GM12878 (cell line): ENCODE measurements around the gene CCDC6. TPM values are rescaled to one million over a fixed set of nuclear protein-coding genes. Genes with fewer than 3 reads are reported as not detected.

Experiments
- ATAC-seq: fragments of 200-7000 bp; cut with Tn5 transposase; 3 replicates; pipeline ENCODE4 v1.9.1; 2020; ENCODE audit warnings: mild to moderate bottlenecking, moderate library complexity
- BruUV-seq: library from RNA; stranded (reverse); fragments of 400-500 nt; replicated peaks from 2 replicates; lab custom pipeline; 2021; lab: Mats Ljungman, UMichigan
- CTCF ChIA-PET: fragments of 300-600 bp; sonication (Branson Sonifier 250); formaldehyde crosslinking; extraction: SDS; loops from one replicate; lab custom pipeline; 2021; ENCODE audit warnings: inconsistent platforms; lab: Yijun Ruan, JAX
- POLR2A ChIA-PET: fragments of 350-600 bp; formaldehyde crosslinking; extraction: SDS; loops from one replicate; lab custom pipeline; 2021; ENCODE audit warnings: inconsistent platforms; lab: Charles Lee
- RAD21 ChIA-PET: fragments of 300-600 bp; sonication (Branson Sonifier 250); formaldehyde crosslinking; loops from one replicate; lab custom pipeline; 2023; ENCODE audit warnings: antibody characterized with exemption; ENCODE audit not compliant: unreplicated experiment; lab: Charles Lee
- SMC1A ChIA-PET: fragments of 300-600 bp; sonication (Branson Sonifier 250); formaldehyde crosslinking; loops from one replicate; lab custom pipeline; 2023; ENCODE audit not compliant: unreplicated experiment, uncharacterized antibody; lab: Charles Lee
- DNase-seq: peaks from one replicate; pipeline ENCODE4 v3.0.0-alpha.2; 2011; ENCODE audit warnings: low read depth, low spot score
- FAIRE-seq: peaks from 3 replicates; lab custom pipeline; 2011; peaks lifted over from hg19 to GRCh38; lab: Jason Lieb, UNC
- H2AFZ ChIP-seq: 2 replicates; pipeline ENCODE4 v1.6.0; 2011; ENCODE audit warnings: low read depth, low read length, control low read depth; ENCODE audit not compliant: control insufficient read depth
- H3K27ac ChIP-seq: 2 replicates; pipeline ENCODE4 v1.5.1; 2011; ENCODE audit warnings: control low read depth; ENCODE audit not compliant: control insufficient read depth, insufficient read depth
- H3K27me3 ChIP-seq, 2 experiments: replicated peaks in 1 of 2; 2 replicates each; pipeline versions ENCODE4 v1.6.0 to v1.6.1; 2011; ENCODE audit warnings: low read length in 1 of 2; ENCODE audit not compliant: control insufficient read depth in 2 of 2, insufficient read depth in 2 of 2
- H3K36me3 ChIP-seq, 2 experiments: 2 replicates each; pipeline ENCODE4 v1.5.1; 2011; ENCODE audit warnings: low read length in 1 of 2; ENCODE audit not compliant: control insufficient read depth in 2 of 2, insufficient read depth in 2 of 2
- H3K4me1 ChIP-seq: 2 replicates; pipeline ENCODE4 v1.6.1; 2011; ENCODE audit warnings: mild to moderate bottlenecking, low read length, moderate library complexity, mixed read lengths; ENCODE audit not compliant: control insufficient read depth, insufficient read depth
- H3K4me2 ChIP-seq: 2 replicates; pipeline ENCODE4 v1.6.0; 2011; ENCODE audit warnings: control low read depth; ENCODE audit not compliant: control insufficient read depth, insufficient read depth
- H3K4me3 ChIP-seq: fragments of 200-600 bp; sonication (generic); 2 replicates; pipeline ENCODE4 v1.5.1; 2016
- H3K79me2 ChIP-seq: 2 replicates; pipeline ENCODE4 v1.6.0; 2011; ENCODE audit warnings: low read length; ENCODE audit not compliant: control insufficient read depth, insufficient read depth
- H3K9ac ChIP-seq: 2 replicates; pipeline ENCODE4 v1.8.0; 2011; ENCODE audit warnings: low read length, control low read depth, mixed read lengths; ENCODE audit not compliant: control insufficient read depth, insufficient read depth
- H3K9me3 ChIP-seq: replicated peaks from 3 replicates; pipeline ENCODE4 v1.5.1; 2011; ENCODE audit warnings: mild to moderate bottlenecking, low read length; ENCODE audit not compliant: control insufficient read depth, insufficient read depth
- H4K20me1 ChIP-seq: 2 replicates; pipeline ENCODE4 v1.6.0; 2011; ENCODE audit not compliant: control insufficient read depth, insufficient read depth
- CTCF ChIP-seq, 3 experiments: IDR thresholded peaks in 2 of 3; conservative IDR thresholded peaks in 1 of 3; 2 replicates each; pipeline ENCODE4 v1.5.1; 2011; ENCODE audit warnings: low read depth in 3 of 3, low read length in 3 of 3, mild to moderate bottlenecking in 3 of 3, control low read depth in 2 of 3, moderate library complexity in 2 of 3, inconsistent platforms in 1 of 3, mixed read lengths in 1 of 3; ENCODE audit not compliant: control insufficient read depth in 2 of 3, insufficient read depth in 1 of 3; ENCODE audit errors: extremely low read depth in 1 of 3
- ETV6 ChIP-seq, 2 experiments: fragments of 450-650 bp in 1 of 2; IDR thresholded peaks in 1 of 2; conservative IDR thresholded peaks in 1 of 2; 2 replicates each; pipeline ENCODE4 v1.6.1; 2014; ENCODE audit warnings: antibody characterized with exemption in 1 of 2, borderline replicate concordance in 1 of 2, low read depth in 1 of 2, mild to moderate bottlenecking in 1 of 2, moderate library complexity in 1 of 2
- MLLT1 ChIP-seq: fragments of 450-650 bp; IDR thresholded peaks from 2 replicates; pipeline ENCODE4 v1.6.1; 2016; ENCODE audit warnings: mild to moderate bottlenecking
- NFYA ChIP-seq: IDR thresholded peaks from 2 replicates; pipeline ENCODE4 v1.6.1; 2011; ENCODE audit warnings: low read depth, mild to moderate bottlenecking, low read length, improper control_type of control experiment, borderline replicate concordance
- PAX8 ChIP-seq: fragments of 450-650 bp; IDR thresholded peaks from 2 replicates; pipeline ENCODE4 v1.6.1; 2017; ENCODE audit warnings: mild to moderate bottlenecking, moderate library complexity
- PKNOX1 ChIP-seq: fragments of 450-650 bp; IDR thresholded peaks from 2 replicates; pipeline ENCODE4 v1.6.1; 2016; ENCODE audit warnings: mild to moderate bottlenecking
- POLR2AphosphoS2 ChIP-seq: IDR thresholded peaks from 2 replicates; pipeline ENCODE4 v1.6.1; 2011; ENCODE audit warnings: low read depth, mild to moderate bottlenecking, low read length, improper control_type of control experiment, moderate library complexity
- RAD51 ChIP-seq: fragments of 450-650 bp; IDR thresholded peaks from 2 replicates; pipeline ENCODE4 v1.6.1; 2016; ENCODE audit warnings: moderate library complexity, mild to moderate bottlenecking, inconsistent platforms
- RB1 ChIP-seq: fragments of 450-650 bp; formaldehyde crosslinking; IDR thresholded peaks from 2 replicates; pipeline ENCODE4 v1.6.1; 2017; ENCODE audit warnings: mild to moderate bottlenecking, borderline replicate concordance
- RUNX3 ChIP-seq: IDR thresholded peaks from 2 replicates; pipeline ENCODE4 v1.6.1; 2012; ENCODE audit warnings: low read length, inconsistent platforms
- SMARCA5 ChIP-seq: fragments of 450-650 bp; IDR thresholded peaks from 2 replicates; pipeline ENCODE4 v1.6.1; 2017; ENCODE audit warnings: mild to moderate bottlenecking
- TCF12 ChIP-seq: IDR thresholded peaks from 2 replicates; pipeline ENCODE4 v1.6.1; 2011; ENCODE audit warnings: low read depth, mild to moderate bottlenecking, low read length
- ZBTB11 ChIP-seq: fragments of 450-650 bp; formaldehyde crosslinking; IDR thresholded peaks from 2 replicates; pipeline ENCODE4 v1.5.0; 2022; ENCODE audit warnings: mild to moderate bottlenecking, missing genetic modification characterization
- WGBS: methylation state at CpG from one replicate; pipeline ENCODE4 v1.1.6; 2016; ENCODE audit warnings: low lambda C conversion rate; ENCODE audit not compliant: insufficient replicate concordance, insufficient coverage; ENCODE audit errors: missing lambda C conversion rate; 5-methylcytosine and 5-hydroxymethylcytosine counted together
- in situ Hi-C: fragments of 300-500 bp; cut with MboI; formaldehyde crosslinking; loops from 9 replicates; pipeline ENCODE4 v1.14.3; 2018; ENCODE audit warnings: mixed read lengths
- intact Hi-C: fragments of 100-400 bp; cut with micrococcal nuclease; formaldehyde crosslinking; loops from one replicate; pipeline ENCODE4 v1.14.2; 2022; ENCODE audit not compliant: unreplicated experiment
- polyA plus RNA-seq, 11 experiments: library from polyadenylated mRNA; depleted of rRNA in 4 of 11; unstranded in 6 of 11; stranded (reverse) in 5 of 11; fragments of >200 nt; fragmentation: Nextera tagmentation in 4 of 11; fragmentation: Illumina TruSeq in 1 of 11; extraction: Ambion mirVana in 4 of 11; extraction: Trizol in 1 of 11; gene quantifications; 1 replicate in 1 of 11; 2 replicates in 10 of 11; pipeline versions ENCODE4 v1.2.1 to v1.2.3, GENCODE V29; 2011 to 2016; ENCODE audit warnings: inconsistent platforms in 2 of 11, missing spikeins in 2 of 11, low read depth in 1 of 11
- total RNA-seq, 4 experiments: library from RNA; depleted of rRNA in 3 of 4; stranded (reverse); fragments of >200 nt in 3 of 4; fragmentation: Illumina TruSeq in 1 of 4; extraction: Trizol in 1 of 4; gene quantifications; 2 replicates each; pipeline versions ENCODE4 v1.2.1 to v1.2.3, GENCODE V29; 2013 to 2021

CCDC6 gene
- total and polyA plus RNA-seq, 10 of the 15 experiments (the other 5 are each of a cell fraction or from before 2014, with no cell fraction given): 11.8 to 46.2 (median 26.7) TPM

GRCh38 chr10:59799421-59799820 is 106.9 kb downstream of the CCDC6 start:
- no peak for DNase-seq
- no peaks in the 10 kb centered on the region for H3K4me1 ChIP-seq
- peak; percentile 31 for FAIRE-seq
- H3K4me3 ChIP-seq: no peak overlapping the region
- no peak for ATAC-seq
- POLR2A ChIA-PET: interaction anchor here (0.5 kb wide), 1 partner anchor 59 kb away, joined by 3 read pairs; no protein-coding TSS in a partner anchor
- no peak overlapping the region for H3K27ac ChIP-seq
- RAD21 ChIA-PET: interaction anchor here (1.1 kb wide), 1 partner anchor 67 kb away, joined by 3 read pairs; no protein-coding TSS in a partner anchor
- SMC1A ChIA-PET: interaction anchor here (0.6 kb wide), 1 partner anchor 9 kb away, joined by 3 read pairs; no protein-coding TSS in a partner anchor
- no peaks in the 10 kb centered on the region for H4K20me1 ChIP-seq
- H3K79me2 ChIP-seq: no peaks in the 10 kb centered on the region
- H3K4me2 ChIP-seq: no peak overlapping the region
- in situ Hi-C loops (no loop called here), intact Hi-C loops (no loop called here)
- no peaks in the 10 kb centered on the region for H3K9me3 ChIP-seq
- H3K9ac ChIP-seq: no peak overlapping the region
- H3K27me3 ChIP-seq: no peaks in the 10 kb centered on the region
- 44% methylated on average over 1 of the region's 1 CpG for WGBS
- CTCF ChIA-PET: interaction anchor here (1.4 to 2.2 kb wide), 5 partner anchors 9 to 107 kb away, joined by 3 to 9 read pairs (median 5); partner anchors contain the start of gene CCDC6
- peaks cover 9 to 19% of the 10 kb centered on the region in 2 experiments; a peak in 3 of 4 replicates for H3K36me3 ChIP-seq
- no TSS peak for BruUV-seq
- H2AFZ ChIP-seq: no peak overlapping the region
- no peak for TF ChIP-seq MLLT1
- TF ChIP-seq PAX8: no peak
- TF ChIP-seq ZBTB11 (CRISPR knock-in tag): no peak
- TF ChIP-seq RAD51: no peak
- no peak for TF ChIP-seq ETV6 (conservative IDR thresholded peaks at IDR 0.05 in 1 of 2, IDR thresholded peaks at IDR 0.05 in 1 of 2; ENCODE audit: borderline replicate concordance in 1 of 2, low read depth in 1 of 2)
- TF ChIP-seq RUNX3: no peak
- TF ChIP-seq SMARCA5: no peak
- TF ChIP-seq RB1: no peak
- no peak for TF ChIP-seq TCF12
- TF ChIP-seq POLR2AphosphoS2: no peak
- TF ChIP-seq PKNOX1: no peak
- TF ChIP-seq CTCF (IDR thresholded peaks at IDR 0.05 in 2 of 3, conservative IDR thresholded peaks at IDR 0.05 in 1 of 3; ENCODE audit: control insufficient read depth in 2 of 3, extremely low read depth in 1 of 3, insufficient read depth in 1 of 3, low read depth in 3 of 3, low read length in 3 of 3): no peak
- no peak for TF ChIP-seq NFYA
